ENCODE results near the gene TRRAP. TPM values are rescaled to one million over a fixed set of nuclear protein-coding genes. Genes with fewer than 3 reads are reported as not detected.

The TRRAP gene
- total RNA-seq, 3 donors from 2014 or later, result 36.2 to 47.8 (median 44.5) TPM

DNA sequence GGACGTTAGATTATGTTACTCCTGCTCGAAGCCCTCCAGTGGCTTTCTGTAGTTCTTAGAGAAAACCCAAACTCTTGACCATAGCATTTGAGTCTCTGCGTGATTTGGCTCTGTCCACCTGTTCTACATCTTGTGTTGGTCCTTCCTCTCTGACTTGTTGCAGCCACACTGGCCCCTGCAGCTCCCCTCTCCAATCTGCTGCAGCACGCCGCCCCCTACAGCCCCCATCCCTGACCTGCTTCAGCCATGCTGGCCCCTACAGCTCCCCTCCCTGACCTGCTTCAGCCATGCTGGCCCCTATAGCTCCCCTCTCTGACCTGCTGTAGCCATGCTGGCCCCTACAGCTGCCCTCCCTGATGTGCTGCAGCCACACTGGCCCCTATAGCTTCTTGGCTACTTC, 29.2 kb downstream of the TRRAP start:
- Histone ChIP-seq H3K4me3 (no peak overlapping the region), H3K36me3 (ENCODE audit: low read depth) (peaks cover 9% of the 10 kb centered on the region), H3K4me1 (ENCODE audit: low read depth) (no peaks in the 10 kb centered on the region), H3K9me3 (no peaks in the 10 kb centered on the region)
- intact Hi-C loops (cut with DNase I, micrococcal nuclease), result no loop called here
- ATAC-seq (no peak), DNase-seq (no peak)
- no peak for TF ChIP-seq CTCF (IDR thresholded peaks at IDR 0.05)

GRCh38 chr7:98908585-98908984, 30.3 kb downstream of the TRRAP start:
- no peak for TF ChIP-seq CTCF (IDR thresholded peaks at IDR 0.05)
- DNase-seq (no peak), ATAC-seq (no peak)
- intact Hi-C loops (cut with DNase I, micrococcal nuclease), result no loop called here
- Histone ChIP-seq H3K4me3 (no peak overlapping the region), H3K4me1 (ENCODE audit: low read depth) (no peaks in the 10 kb centered on the region), H3K36me3 (ENCODE audit: low read depth) (peaks cover 9% of the 10 kb centered on the region), H3K9me3 (no peaks in the 10 kb centered on the region)

- no peak for TF ChIP-seq CTCF (IDR thresholded peaks at IDR 0.05)
- no peaks in the 10 kb centered on the region for H3K9me3 ChIP-seq
- no peak overlapping the region for H3K4me3 ChIP-seq
- ATAC-seq (no peak), DNase-seq (no peak)
- intact Hi-C loops (cut with DNase I, micrococcal nuclease), result no loop called here
- peaks cover 9% of the 10 kb centered on the region for H3K36me3 ChIP-seq (ENCODE audit: low read depth)
- no peaks in the 10 kb centered on the region for H3K4me1 ChIP-seq (ENCODE audit: low read depth)
Observed at GRCh38 chr7:98909487-98909886, 31.2 kb downstream of the TRRAP start.

- no peak for ATAC-seq
- intact Hi-C loops (cut with DNase I, micrococcal nuclease), result no loop called here
- H3K4me3 ChIP-seq, result no peak overlapping the region
- H3K36me3 ChIP-seq (ENCODE audit: low read depth), result peaks cover under 1% of the 10 kb centered on the region
- H3K4me1 ChIP-seq (ENCODE audit: low read depth), result no peaks in the 10 kb centered on the region
- TF ChIP-seq CTCF (IDR thresholded peaks at IDR 0.05), result no peak
- H3K9me3 ChIP-seq, result no peaks in the 10 kb centered on the region
- DNase-seq, result no peak
Observed at GRCh38 chr7:98910427-98910826, 32.1 kb downstream of the TRRAP start.

- ATAC-seq (no peak), DNase-seq (no peak)
- H3K4me3 ChIP-seq, result no peak overlapping the region
- no peak for TF ChIP-seq CTCF (IDR thresholded peaks at IDR 0.05)
- no peaks in the 10 kb centered on the region for H3K36me3 ChIP-seq (ENCODE audit: low read depth)
- no peaks in the 10 kb centered on the region for H3K9me3 ChIP-seq
- H3K4me1 ChIP-seq (ENCODE audit: low read depth), result no peaks in the 10 kb centered on the region
- intact Hi-C loops (cut with DNase I, micrococcal nuclease), result no loop called here
Observed at GRCh38 chr7:98911916-98912315, 33.6 kb downstream of the TRRAP start.

- TF ChIP-seq CTCF (IDR thresholded peaks at IDR 0.05), result no peak
- intact Hi-C loops (cut with DNase I, micrococcal nuclease), result no loop called here
- Histone ChIP-seq H3K4me1 (ENCODE audit: low read depth) (no peaks in the 10 kb centered on the region), H3K9me3 (no peaks in the 10 kb centered on the region), H3K36me3 (ENCODE audit: low read depth) (peaks cover 4% of the 10 kb centered on the region), H3K4me3 (no peak overlapping the region)
- no peak for ATAC-seq
- DNase-seq, result no peak
Observed at GRCh38 chr7:98913026-98913425, 34.7 kb downstream of the TRRAP start.
